WTC11 (cell line): ENCODE data around the gene PPP1R10. TPM values are rescaled to one million over a fixed set of nuclear protein-coding genes. Genes with fewer than 3 reads are reported as not detected.

Experiments used
- ATAC-seq: fragments of 200-7000 bp; cut with Tn5 transposase; 2 replicates; pipeline ENCODE4 v1.10.0; 2021; ENCODE audit warnings: mild to moderate bottlenecking, moderate library complexity
- CTCF ChIA-PET: fragments of 300-600 bp; sonication (Branson Sonifier 250); formaldehyde crosslinking; loops from one replicate; lab custom pipeline; 2021; ENCODE audit warnings: antibody characterized with exemption; lab: Charles Lee
- POLR2A ChIA-PET: fragments of 350-600 bp; sonication (Branson Sonifier 250); formaldehyde crosslinking; loops from one replicate; lab custom pipeline; 2021; ENCODE audit warnings: antibody characterized with exemption; lab: Charles Lee
- DNase-seq: peaks from one replicate; pipeline ENCODE4 v3.0.0; 2021; ENCODE audit warnings: low spot score
- H3K27ac Mint-ChIP-seq: 2 replicates; pipeline ENCODE4 v1.8.0; 2021; ENCODE audit warnings: mixed read lengths
- H3K27me3 Mint-ChIP-seq: 2 replicates; pipeline ENCODE4 v1.8.0; 2021; ENCODE audit warnings: low read depth, mild to moderate bottlenecking, moderate library complexity, mixed read lengths
- H3K36me3 Mint-ChIP-seq: 2 replicates; pipeline ENCODE4 v1.8.0; 2021; ENCODE audit warnings: mixed read lengths
- H3K4me1 Mint-ChIP-seq: 2 replicates; pipeline ENCODE4 v1.8.0; 2022; ENCODE audit warnings: mixed read lengths
- H3K4me3 Mint-ChIP-seq: 2 replicates; pipeline ENCODE4 v1.8.0; 2021; ENCODE audit warnings: mild to moderate bottlenecking, moderate library complexity, mixed read lengths
- H3K9me3 Mint-ChIP-seq: 2 replicates; pipeline ENCODE4 v1.8.0; 2021; ENCODE audit warnings: mixed read lengths
- AFF4 ChIP-seq: sonication (generic); formaldehyde crosslinking; IDR thresholded peaks from 2 replicates; pipeline ENCODE4 v1.8.1; 2023; ENCODE audit warnings: mild to moderate bottlenecking, missing genetic modification reagents, borderline replicate concordance
- CDX4 ChIP-seq: fragments of 250-450 bp; sonication (Bioruptor Pico); IDR thresholded peaks from 2 replicates; pipeline ENCODE4 v1.9.0; 2021; ENCODE audit warnings: moderate library complexity, mild to moderate bottlenecking, inconsistent platforms, borderline replicate concordance
- CTCF ChIP-seq: fragments of 200-600 bp; IDR thresholded peaks from 2 replicates; pipeline ENCODE4 v1.8.0; 2022; ENCODE audit warnings: antibody characterized with exemption
- E2F5 ChIP-seq: sonication (generic); formaldehyde crosslinking; IDR thresholded peaks from 2 replicates; pipeline ENCODE4 v1.8.1; 2022; ENCODE audit warnings: mild to moderate bottlenecking, moderate library complexity, missing genetic modification reagents
- ESRRA ChIP-seq: sonication (generic); formaldehyde crosslinking; IDR thresholded peaks from 2 replicates; pipeline ENCODE4 v1.8.1; 2022; ENCODE audit warnings: mild to moderate bottlenecking, missing genetic modification reagents, borderline replicate concordance
- FOXK1 ChIP-seq: sonication (generic); formaldehyde crosslinking; IDR thresholded peaks from 2 replicates; pipeline ENCODE4 v1.8.0; 2022; ENCODE audit warnings: mild to moderate bottlenecking, moderate library complexity, missing genetic modification reagents
- FOXP1 ChIP-seq: sonication (generic); formaldehyde crosslinking; IDR thresholded peaks from 2 replicates; pipeline ENCODE4 v1.8.0; 2022; ENCODE audit warnings: missing genetic modification reagents, mild to moderate bottlenecking, moderate library complexity, borderline replicate concordance
- MXD4 ChIP-seq: fragments of 250-450 bp; sonication (Bioruptor Pico); IDR thresholded peaks from 2 replicates; pipeline ENCODE4 v1.8.0; 2021; ENCODE audit warnings: mild to moderate bottlenecking, moderate library complexity, borderline replicate concordance
- NFE2L1 ChIP-seq: sonication (generic); formaldehyde crosslinking; IDR thresholded peaks from 2 replicates; pipeline ENCODE4 v1.8.1; 2023; ENCODE audit warnings: missing genetic modification reagents
- NFYB ChIP-seq: sonication (generic); formaldehyde crosslinking; conservative IDR thresholded peaks from 2 replicates; pipeline ENCODE4 v1.8.0; 2022; ENCODE audit warnings: low read depth, missing genetic modification reagents
- NR2C2 ChIP-seq: sonication (generic); formaldehyde crosslinking; IDR thresholded peaks from 2 replicates; pipeline ENCODE4 v1.8.0; 2022; ENCODE audit warnings: mild to moderate bottlenecking, missing genetic modification reagents
- OVOL2 ChIP-seq: fragments of 250-450 bp; sonication (Bioruptor Pico); IDR thresholded peaks from 2 replicates; pipeline ENCODE4 v1.9.0; 2021; ENCODE audit warnings: mild to moderate bottlenecking, borderline replicate concordance
- PRDM15 ChIP-seq: sonication (generic); formaldehyde crosslinking; IDR thresholded peaks from 2 replicates; pipeline ENCODE4 v1.8.0; 2022; ENCODE audit warnings: missing genetic modification reagents
- RELA ChIP-seq: sonication (generic); formaldehyde crosslinking; IDR thresholded peaks from 2 replicates; pipeline ENCODE4 v1.8.1; 2022; ENCODE audit warnings: missing genetic modification reagents, mild to moderate bottlenecking, borderline replicate concordance
- TCF7 ChIP-seq: sonication (generic); formaldehyde crosslinking; IDR thresholded peaks from 2 replicates; pipeline ENCODE4 v1.8.0; 2022; ENCODE audit warnings: mild to moderate bottlenecking, low read depth, missing genetic modification reagents, moderate library complexity
- TEAD4 ChIP-seq: sonication (generic); formaldehyde crosslinking; IDR thresholded peaks from 2 replicates; pipeline ENCODE4 v1.8.0; 2022; ENCODE audit warnings: mild to moderate bottlenecking, missing genetic modification reagents
- ZNF232 ChIP-seq: sonication (generic); formaldehyde crosslinking; IDR thresholded peaks from 2 replicates; pipeline ENCODE4 v1.8.0; 2022; ENCODE audit warnings: mild to moderate bottlenecking, missing genetic modification reagents
- ZNF281 ChIP-seq: sonication (generic); formaldehyde crosslinking; IDR thresholded peaks from 2 replicates; pipeline ENCODE4 v1.8.0; 2023; ENCODE audit warnings: mild to moderate bottlenecking, missing genetic modification reagents
- ZNF396 ChIP-seq: fragments of 250-450 bp; sonication (Bioruptor Pico); IDR thresholded peaks from 2 replicates; pipeline ENCODE4 v1.8.0; 2021; ENCODE audit warnings: mild to moderate bottlenecking, moderate library complexity, borderline replicate concordance
- ZNF416 ChIP-seq: fragments of 250-450 bp; sonication (Bioruptor Pico); IDR thresholded peaks from 2 replicates; pipeline ENCODE4 v1.9.0; 2021; ENCODE audit warnings: mild to moderate bottlenecking, inconsistent platforms
- ZSCAN18 ChIP-seq: fragments of 250-450 bp; sonication (Bioruptor Pico); IDR thresholded peaks from 2 replicates; pipeline ENCODE4 v2.1.2; 2022; ENCODE audit warnings: mild to moderate bottlenecking, moderate library complexity
- total RNA-seq: library from RNA; stranded (reverse); gene quantifications from 3 replicates; pipeline ENCODE4 v1.2.3, GENCODE V29; 2021

PPP1R10 gene
- total RNA-seq, 1 experiment from 2014 or later: 83.1 TPM

- H3K4me1 Mint-ChIP-seq: peaks cover 42% of the 10 kb centered on the region
- ChIA-PET POLR2A (interaction anchor here (0.6 to 3.2 kb wide), 18 partner anchors 8 to 538 kb away, joined by 3 to 33 read pairs (median 5); partner anchors contain the start of genes ATAT1, DHX16, FLOT1 and MDC1), CTCF (interaction anchor here (0.6 to 4.1 kb wide), 9 partner anchors 12 to 532 kb away, joined by 3 to 15 read pairs (median 5); partner anchors contain the start of gene DHX16)
- H3K9me3 Mint-ChIP-seq: no peaks in the 10 kb centered on the region
- peak overlapping the region; percentile 96 for H3K4me3 Mint-ChIP-seq
- no peak for ATAC-seq
- no peak for DNase-seq
- H3K27ac Mint-ChIP-seq: peak overlapping the region; percentile 100
- no peaks in the 10 kb centered on the region; the same call in 1 of the 2 replicates for H3K27me3 Mint-ChIP-seq
- H3K36me3 Mint-ChIP-seq: peaks cover 55% of the 10 kb centered on the region
- TF ChIP-seq ZNF232 (CRISPR knock-in tag) (no peak), NFYB (CRISPR knock-in tag) (no peak), NFE2L1 (CRISPR knock-in tag) (no peak), TCF7 (no peak), MXD4 (CRISPR knock-in tag) (no peak), ZNF281 (no peak), PRDM15 (CRISPR knock-in tag) (no peak), ZNF416 (CRISPR knock-in tag) (0 out of 2 replicates have a peak, but pooled peaks have one; percentile 34), TEAD4 (no peak), AFF4 (CRISPR knock-in tag) (no peak), RELA (CRISPR knock-in tag) (no peak), ZSCAN18 (CRISPR knock-in tag) (no peak), CTCF (no peak), NR2C2 (no peak), ZNF396 (no peak), E2F5 (no peak), FOXP1 (CRISPR knock-in tag) (no peak), OVOL2 (CRISPR knock-in tag) (no peak), CDX4 (CRISPR knock-in tag) (no peak), ESRRA (no peak), FOXK1 (CRISPR knock-in tag) (no peak)
These were observed 2.8 kb downstream of the PPP1R10 start for GRCh38 chr6:30614044-30614842.
